MCF 10A (cell line): ENCODE data around the gene FIBCD1. TPM values are rescaled to one million over a fixed set of nuclear protein-coding genes. Genes with fewer than 3 reads are reported as not detected.

Experiments used
- BruUV-seq: library from RNA; stranded (reverse); fragments of 400-500 nt; replicated peaks from 2 replicates; lab custom pipeline; 2021; lab: Mats Ljungman, UMichigan
- CTCF ChIA-PET: fragments of 300-600 bp; sonication (Branson Sonifier 250); formaldehyde crosslinking; extraction: SDS; loops from one replicate; lab custom pipeline; 2021; ENCODE audit warnings: antibody characterized with exemption, inconsistent platforms; lab: Yijun Ruan, JAX
- POLR2A ChIA-PET: fragments of 300-600, 350-650 bp; sonication (Branson Sonifier 250); formaldehyde crosslinking; extraction: SDS; loops from one replicate; lab custom pipeline; 2020; ENCODE audit warnings: antibody characterized with exemption, inconsistent platforms; lab: Yijun Ruan, JAX
- DNase-seq: peaks from one replicate; pipeline ENCODE4 v3.0.0-alpha.2; 2018; ENCODE audit not compliant: unreplicated experiment
- H3K27ac Mint-ChIP-seq: one replicate; pipeline ENCODE4 v1.8.0; 2022; ENCODE audit warnings: mild to moderate bottlenecking, low read depth, mixed read lengths; ENCODE audit not compliant: unreplicated experiment
- H3K27me3 Mint-ChIP-seq: one replicate; pipeline ENCODE4 v1.8.0; 2022; ENCODE audit warnings: mixed read lengths; ENCODE audit not compliant: insufficient read depth, unreplicated experiment
- H3K36me3 Mint-ChIP-seq: one replicate; pipeline ENCODE4 v1.8.0; 2022; ENCODE audit warnings: mild to moderate bottlenecking, moderate library complexity, mixed read lengths; ENCODE audit not compliant: insufficient read depth, unreplicated experiment
- H3K4me1 Mint-ChIP-seq: one replicate; pipeline ENCODE4 v1.8.0; 2022; ENCODE audit warnings: mixed read lengths; ENCODE audit not compliant: insufficient read depth, unreplicated experiment
- H3K4me3 Mint-ChIP-seq: one replicate; pipeline ENCODE4 v1.8.0; 2022; ENCODE audit warnings: mild to moderate bottlenecking, moderate library complexity, mixed read lengths; ENCODE audit not compliant: unreplicated experiment
- H3K9me3 Mint-ChIP-seq: one replicate; pipeline ENCODE4 v1.8.0; 2022; ENCODE audit warnings: mixed read lengths; ENCODE audit not compliant: unreplicated experiment
- intact Hi-C: fragments of 100-400 bp; cut with micrococcal nuclease; formaldehyde crosslinking; loops from 2 replicates; pipeline ENCODE4 v1.14.1; 2022
- total RNA-seq: library from RNA; stranded (reverse); gene quantifications from 2 replicates; pipeline ENCODE4 v1.2.3, GENCODE V29; 2022
- TF ChIP-seq, protein P1 (sequence below): fragments of 200-600 bp; IDR thresholded peaks from one replicate; pipeline ENCODE4 v1.8.0; 2022; ENCODE audit warnings: antibody characterized with exemption, mild to moderate bottlenecking; ENCODE audit not compliant: unreplicated experiment

The FIBCD1 gene
- total RNA-seq, 1 experiment from 2014 or later, result 1.6 TPM

DNA sequence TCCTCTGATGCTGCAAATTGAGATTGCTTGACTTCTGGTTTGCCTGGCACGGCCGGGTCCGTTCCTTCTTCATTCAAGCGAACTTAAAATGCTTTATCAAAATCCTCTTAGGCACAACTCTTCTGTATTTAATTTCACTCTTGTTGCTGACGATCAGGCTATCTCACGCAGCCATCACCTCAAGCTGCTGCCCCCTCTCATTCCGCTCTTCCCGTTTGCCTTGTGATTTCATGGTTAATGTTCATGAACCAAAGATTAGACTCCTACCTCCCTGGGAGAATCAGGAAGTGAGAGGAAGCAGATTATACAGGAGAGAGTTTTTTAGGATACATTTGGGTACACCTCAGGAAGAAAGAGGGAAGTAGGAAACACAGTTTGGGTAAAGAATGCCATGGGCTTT is 65.1 kb downstream of the FIBCD1 start:
- DNase-seq, result no peak

DNA sequence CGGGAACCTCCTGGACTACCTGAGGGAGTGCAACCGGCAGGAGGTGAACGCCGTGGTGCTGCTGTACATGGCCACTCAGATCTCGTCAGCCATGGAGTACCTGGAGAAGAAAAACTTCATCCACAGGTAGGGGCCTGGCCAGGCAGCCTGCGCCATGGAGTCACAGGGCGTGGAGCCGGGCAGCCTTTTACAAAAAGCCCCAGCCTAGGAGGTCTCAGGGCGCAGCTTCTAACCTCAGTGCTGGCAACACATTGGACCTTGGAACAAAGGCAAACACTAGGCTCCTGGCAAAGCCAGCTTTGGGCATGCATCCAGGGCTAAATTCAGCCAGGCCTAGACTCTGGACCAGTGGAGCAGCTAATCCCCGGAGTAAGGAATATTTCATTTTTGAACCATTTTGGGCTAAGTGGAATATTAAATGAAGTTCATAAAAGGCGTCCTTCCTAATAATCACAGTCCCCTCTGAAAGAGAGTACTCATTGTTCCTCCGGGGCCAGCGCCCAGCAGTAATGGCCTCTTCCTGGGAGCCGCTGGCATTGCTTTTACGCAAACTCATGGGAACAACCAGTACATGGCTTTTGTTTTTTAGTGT is 66.0 kb downstream of the FIBCD1 start:
- no TSS peak for BruUV-seq
- DNase-seq, result no peak
- Mint-ChIP-seq H3K4me3 (no peak overlapping the region), H3K27me3 (no peaks in the 10 kb centered on the region), H3K4me1 (no peaks in the 10 kb centered on the region), H3K36me3 (peaks cover 90% of the 10 kb centered on the region), H3K27ac (no peak overlapping the region), H3K9me3 (no peaks in the 10 kb centered on the region)
- intact Hi-C loops, result no loop called here
- TF ChIP-seq, protein P1, sequence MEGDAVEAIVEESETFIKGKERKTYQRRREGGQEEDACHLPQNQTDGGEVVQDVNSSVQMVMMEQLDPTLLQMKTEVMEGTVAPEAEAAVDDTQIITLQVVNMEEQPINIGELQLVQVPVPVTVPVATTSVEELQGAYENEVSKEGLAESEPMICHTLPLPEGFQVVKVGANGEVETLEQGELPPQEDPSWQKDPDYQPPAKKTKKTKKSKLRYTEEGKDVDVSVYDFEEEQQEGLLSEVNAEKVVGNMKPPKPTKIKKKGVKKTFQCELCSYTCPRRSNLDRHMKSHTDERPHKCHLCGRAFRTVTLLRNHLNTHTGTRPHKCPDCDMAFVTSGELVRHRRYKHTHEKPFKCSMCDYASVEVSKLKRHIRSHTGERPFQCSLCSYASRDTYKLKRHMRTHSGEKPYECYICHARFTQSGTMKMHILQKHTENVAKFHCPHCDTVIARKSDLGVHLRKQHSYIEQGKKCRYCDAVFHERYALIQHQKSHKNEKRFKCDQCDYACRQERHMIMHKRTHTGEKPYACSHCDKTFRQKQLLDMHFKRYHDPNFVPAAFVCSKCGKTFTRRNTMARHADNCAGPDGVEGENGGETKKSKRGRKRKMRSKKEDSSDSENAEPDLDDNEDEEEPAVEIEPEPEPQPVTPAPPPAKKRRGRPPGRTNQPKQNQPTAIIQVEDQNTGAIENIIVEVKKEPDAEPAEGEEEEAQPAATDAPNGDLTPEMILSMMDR, result no peak
- ChIA-PET CTCF (no interaction called here), POLR2A (no interaction called here)

More for the DNA sequence above, 65.1 kb downstream of the FIBCD1 start:
- Mint-ChIP-seq H3K4me1 (no peaks in the 10 kb centered on the region), H3K36me3 (peaks cover 91% of the 10 kb centered on the region), H3K27me3 (no peaks in the 10 kb centered on the region), H3K4me3 (no peak overlapping the region), H3K27ac (no peak overlapping the region), H3K9me3 (no peaks in the 10 kb centered on the region)
- CTCF ChIA-PET, result no interaction called here
- no TSS peak for BruUV-seq
- TF ChIP-seq, protein P1, result no peak
- POLR2A ChIA-PET, result no interaction called here
- intact Hi-C loops, result no loop called here

DNA sequence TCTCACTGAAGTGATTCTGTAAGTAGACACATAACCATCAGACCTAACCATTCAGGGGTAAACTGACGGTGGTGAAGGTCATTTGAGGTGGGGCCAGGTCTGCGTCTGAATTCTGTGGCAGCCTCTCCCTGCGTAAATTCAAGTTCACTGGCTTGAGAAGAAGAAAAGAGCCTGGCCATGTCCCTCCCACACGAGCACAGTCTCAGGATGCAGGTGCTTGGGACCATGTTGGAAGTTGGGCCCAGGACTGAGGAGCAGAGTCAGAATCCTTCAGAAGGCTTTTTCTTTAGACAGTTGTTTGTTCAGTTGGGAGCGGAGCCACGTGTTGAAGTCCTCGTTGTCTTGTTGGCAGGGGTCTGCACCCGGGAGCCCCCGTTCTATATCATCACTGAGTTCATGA is 66.5 kb downstream of the FIBCD1 start:
- Mint-ChIP-seq H3K36me3 (peaks cover 85% of the 10 kb centered on the region), H3K9me3 (no peaks in the 10 kb centered on the region), H3K4me1 (no peaks in the 10 kb centered on the region), H3K27me3 (no peaks in the 10 kb centered on the region), H3K4me3 (no peak overlapping the region), H3K27ac (no peak overlapping the region)
- BruUV-seq, result no TSS peak
- intact Hi-C loops, result no loop called here
- ChIA-PET POLR2A (no interaction called here), CTCF (interaction anchor here (0.6 to 1.1 kb wide), 3 partner anchors 105 to 175 kb away, joined by 3 to 4 read pairs (median 4); no protein-coding TSS in a partner anchor)
- no peak for DNase-seq
- TF ChIP-seq, protein P1, result no peak

DNA sequence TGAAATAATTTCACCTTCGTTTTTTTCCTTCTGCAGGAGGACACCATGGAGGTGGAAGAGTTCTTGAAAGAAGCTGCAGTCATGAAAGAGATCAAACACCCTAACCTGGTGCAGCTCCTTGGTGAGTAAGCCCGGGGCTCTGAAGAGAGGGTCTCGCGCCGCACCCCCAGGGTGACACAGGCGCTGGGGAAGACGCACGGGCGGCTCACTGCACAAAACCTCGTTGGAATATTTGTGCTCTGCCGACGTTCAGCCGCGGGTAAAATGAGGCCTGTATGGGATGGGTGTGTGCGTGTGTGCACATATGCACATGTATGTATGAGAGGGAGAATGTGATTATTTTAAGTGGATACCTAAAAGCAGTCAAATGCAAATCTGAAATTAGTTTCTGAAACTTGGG is 67.0 kb downstream of the FIBCD1 start:
- TF ChIP-seq, protein P1, result no peak
- intact Hi-C loops, result no loop called here
- Mint-ChIP-seq H3K27me3 (no peaks in the 10 kb centered on the region), H3K9me3 (no peaks in the 10 kb centered on the region), H3K4me3 (no peak overlapping the region), H3K4me1 (no peaks in the 10 kb centered on the region), H3K36me3 (peaks cover 81% of the 10 kb centered on the region), H3K27ac (no peak overlapping the region)
- CTCF ChIA-PET, result interaction anchor here (0.5 to 1.1 kb wide), 4 partner anchors 104 to 175 kb away, joined by 3 to 4 read pairs (median 4); no protein-coding TSS in a partner anchor
- DNase-seq, result no peak
- BruUV-seq, result no TSS peak
- POLR2A ChIA-PET, result no interaction called here
